NB4 (cell line): ENCODE measurements around the gene DPP9.

Experiments used
- CTCF ChIP-seq: IDR thresholded peaks from one replicate; pipeline ENCODE4 v1.5.1; 2012; ENCODE audit warnings: low read depth, low read length
- POLR2A ChIP-seq: IDR thresholded peaks from 2 replicates; pipeline ENCODE4 v1.6.1; 2011; ENCODE audit warnings: mild to moderate bottlenecking; ENCODE audit not compliant: insufficient read length; ENCODE audit errors: extremely low read depth

GRCh38 chr19:4709440-4710280 is 14.0 kb downstream of the DPP9 start:
- TF ChIP-seq CTCF (no peak), POLR2A (no peak)
